Activated CD8-positive, alpha-beta memory T cell treated with anti-CD3 and anti-CD28 coated beads, Interleukin-2, amount 50 U/mL, for 1 hour (primary cell): ENCODE results near the gene MAPK14.
"Not testable (repeated sequence)": the region's sequence is repeated elsewhere in the genome, so short reads cannot be mapped to it uniquely, and the experiment has no call there.

Experiments
- DNase-seq: peaks from one replicate; pipeline ENCODE4 v3.0.0-alpha.2; 2020; ENCODE audit errors: extremely low read depth

MAPK14 gene

DNA sequence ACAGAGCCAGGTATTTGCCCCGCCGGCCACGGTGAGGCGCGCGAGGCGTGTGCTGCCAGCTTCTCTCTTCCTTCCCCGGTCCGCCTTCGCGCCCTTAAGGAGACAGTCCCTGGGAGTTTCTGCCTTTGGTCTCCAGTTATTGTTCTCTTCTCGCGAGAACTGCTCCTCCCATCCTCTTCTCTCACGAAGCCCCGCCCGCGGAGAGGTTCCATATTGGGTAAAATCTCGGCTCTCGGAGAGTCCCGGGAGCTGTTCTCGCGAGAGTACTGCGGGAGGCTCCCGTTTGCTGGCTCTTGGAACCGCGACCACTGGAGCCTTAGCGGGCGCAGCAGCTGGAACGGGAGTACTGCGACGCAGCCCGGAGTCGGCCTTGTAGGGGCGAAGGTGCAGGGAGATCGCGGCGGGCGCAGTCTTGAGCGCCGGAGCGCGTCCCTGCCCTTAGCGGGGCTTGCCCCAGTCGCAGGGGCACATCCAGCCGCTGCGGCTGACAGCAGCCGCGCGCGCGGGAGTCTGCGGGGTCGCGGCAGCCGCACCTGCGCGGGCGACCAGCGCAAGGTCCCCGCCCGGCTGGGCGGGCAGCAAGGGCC is at the start of gene MAPK14:
Gene MAPK14 (plus strand): TSS at position 308 of the 587 bp plus-strand sequence. CDS start 350 bp downstream, outside the sequence.
- DNase-seq: peak; percentile 99

DNA sequence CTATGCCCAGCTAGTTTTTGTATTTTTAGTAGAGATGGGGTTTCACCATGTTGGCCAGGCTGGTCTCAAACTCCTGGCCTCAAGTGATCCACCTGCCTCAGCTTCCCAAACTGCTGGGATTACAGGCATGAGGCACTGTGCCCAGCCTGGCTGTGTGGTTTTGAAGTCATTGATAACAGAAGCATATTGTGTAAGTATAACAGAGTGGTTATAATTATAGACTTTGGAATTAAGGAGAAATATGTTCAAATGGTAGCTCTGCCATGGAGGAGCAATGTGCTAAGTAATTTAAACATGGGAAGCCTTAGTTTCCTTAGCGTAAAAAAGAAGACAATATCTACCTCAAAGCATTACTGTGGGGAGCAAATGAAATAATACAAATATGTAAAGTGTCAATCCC is 47.5 kb upstream of the MAPK14 start:
- not testable (repeated sequence) for DNase-seq

DNA sequence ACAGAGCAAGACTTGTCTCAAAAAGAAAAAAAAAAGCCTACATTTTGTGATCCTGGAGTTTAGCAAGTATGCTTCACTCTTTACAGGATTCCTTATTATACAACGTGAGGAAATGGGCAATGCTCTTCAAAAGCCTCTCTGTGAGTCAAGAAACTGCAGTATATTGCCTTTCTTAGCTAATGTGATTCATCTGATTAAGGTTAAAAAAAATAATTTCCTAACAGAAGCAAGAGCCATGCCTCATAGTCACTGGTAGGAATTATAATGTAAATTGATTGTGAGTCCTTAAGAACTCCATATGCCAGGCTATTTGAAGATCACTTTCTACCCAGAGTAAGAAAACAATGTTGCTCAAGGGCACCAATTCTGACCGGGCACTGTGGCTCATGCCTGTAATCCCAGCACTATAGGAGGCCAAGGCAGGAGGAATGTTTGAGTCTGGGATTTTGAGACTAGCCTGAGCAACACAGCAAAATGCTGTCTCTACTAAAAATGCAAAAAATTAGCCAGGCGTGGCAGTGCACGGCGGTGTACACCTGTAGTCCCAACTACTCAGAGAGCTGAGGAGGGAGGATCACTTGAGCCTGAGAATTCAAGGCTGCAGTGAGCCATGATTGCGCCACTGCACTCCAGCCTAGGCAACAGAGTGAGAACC is 46.5 kb upstream of the MAPK14 start:
- no peak for DNase-seq

DNA sequence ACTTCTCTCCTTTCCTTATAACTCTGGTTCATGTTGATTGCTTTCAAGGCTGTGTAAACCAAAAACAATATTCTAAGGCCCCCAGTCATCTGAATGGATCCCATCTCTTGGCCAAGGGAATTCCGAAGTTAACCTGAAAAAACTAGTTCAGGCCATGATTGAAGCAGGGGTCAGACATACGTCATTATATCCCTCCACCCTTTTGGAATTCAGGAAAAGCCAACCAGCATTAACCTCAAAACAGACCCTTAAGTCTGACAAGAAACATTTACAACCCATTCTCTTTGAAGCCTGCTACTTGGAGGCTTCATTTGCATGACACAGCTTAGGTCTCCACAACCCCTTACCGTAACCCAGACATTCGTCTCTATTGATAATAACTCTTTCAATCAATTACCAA is 42.9 kb upstream of the MAPK14 start:
- no peak for DNase-seq

DNA sequence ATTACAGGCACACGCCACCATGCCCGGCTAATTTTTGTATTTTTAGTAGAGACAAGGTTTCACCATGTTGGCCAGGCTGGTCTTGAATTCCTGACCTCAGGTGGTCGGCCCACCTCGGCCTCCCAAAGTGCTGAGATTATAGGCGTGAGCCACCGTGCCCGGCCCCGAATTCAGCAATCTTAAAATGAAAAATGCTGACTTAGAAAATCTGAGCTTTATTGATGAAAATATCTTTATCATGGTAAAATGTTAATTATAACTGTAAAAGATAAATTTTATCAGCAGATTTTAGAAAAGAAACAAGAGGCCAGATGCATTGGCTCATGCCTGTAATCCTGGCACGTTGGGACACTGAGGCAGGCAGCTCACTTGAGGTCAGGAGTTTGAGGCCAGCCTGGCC is 39.6 kb upstream of the MAPK14 start:
- not testable (repeated sequence) for DNase-seq

DNA sequence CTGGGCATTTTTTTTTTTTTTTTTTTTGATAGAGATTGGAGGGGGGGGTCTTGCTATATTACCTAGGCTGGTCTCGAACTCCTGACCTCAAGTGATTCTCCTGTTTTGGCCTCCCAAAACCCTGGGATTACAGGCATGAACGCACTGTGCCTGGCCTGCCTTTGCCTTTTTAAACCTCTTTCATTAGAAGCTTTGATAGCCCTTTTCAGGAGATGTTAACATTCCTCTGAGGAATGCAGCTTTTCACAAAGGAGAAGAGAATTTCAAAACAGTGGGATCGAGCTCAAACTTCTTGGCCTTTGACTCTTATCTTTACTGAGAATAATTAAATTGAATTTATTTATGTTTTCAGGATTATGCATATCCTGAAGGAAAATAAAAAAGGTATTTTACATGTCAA is 34.5 kb upstream of the MAPK14 start:
- DNase-seq: no peak

DNA sequence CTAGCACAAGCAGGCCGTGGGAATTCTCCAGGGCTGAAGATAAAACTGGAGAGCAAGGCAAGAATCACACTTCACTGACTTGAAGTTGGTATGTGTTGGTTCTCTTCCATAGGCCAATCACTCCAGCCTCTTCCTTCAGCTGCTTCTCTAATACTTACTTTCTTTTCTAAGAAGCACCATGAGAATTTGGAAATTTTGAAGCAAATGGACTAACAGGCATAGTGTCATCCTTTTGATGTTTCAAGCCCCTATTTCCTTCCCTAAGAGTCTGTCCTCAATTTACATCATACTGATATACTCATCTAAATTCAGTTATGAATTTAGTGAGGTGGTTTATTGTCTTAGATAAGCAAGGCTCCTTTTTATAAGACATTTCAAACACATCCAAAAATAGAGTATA is 27.2 kb upstream of the MAPK14 start:
- DNase-seq: no peak

DNA sequence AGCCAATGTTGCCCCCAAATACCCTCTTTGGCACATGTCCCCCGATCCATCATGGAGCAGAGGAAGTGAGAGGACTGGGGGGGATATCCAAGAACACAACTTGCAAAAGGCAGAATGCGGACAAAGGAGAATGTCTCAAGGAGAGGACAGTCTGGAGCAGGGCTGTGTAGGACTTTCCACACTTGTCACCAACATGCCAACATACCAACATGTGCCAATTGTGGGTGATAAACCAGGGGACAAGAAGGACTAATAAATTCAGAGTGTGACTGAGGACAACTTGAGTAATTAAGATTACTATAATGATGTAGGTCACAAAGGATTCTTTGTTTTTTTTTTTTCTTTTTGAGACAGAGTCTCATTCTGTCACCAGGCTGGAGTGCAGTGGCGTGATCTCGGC is 11.9 kb upstream of the MAPK14 start:
- no peak for DNase-seq

DNA sequence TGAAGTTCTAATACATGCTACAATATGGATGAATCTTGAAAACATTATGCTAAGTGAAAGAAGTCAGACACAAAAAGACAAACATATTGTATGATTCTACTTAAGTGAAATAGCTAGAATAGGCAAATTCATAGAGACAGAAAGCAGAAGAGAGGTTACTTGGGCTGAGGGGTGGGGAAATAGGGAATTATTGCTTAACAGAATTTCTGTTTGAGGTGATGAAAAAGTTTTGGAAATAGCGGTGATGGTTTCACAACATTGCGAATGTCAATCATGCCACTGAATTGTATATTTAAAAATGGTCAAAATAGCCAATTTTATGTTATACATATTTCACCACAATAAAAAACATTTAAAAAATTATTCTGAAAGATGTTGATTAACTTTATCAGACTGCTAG is 9.3 kb upstream of the MAPK14 start:
- no peak for DNase-seq

DNA sequence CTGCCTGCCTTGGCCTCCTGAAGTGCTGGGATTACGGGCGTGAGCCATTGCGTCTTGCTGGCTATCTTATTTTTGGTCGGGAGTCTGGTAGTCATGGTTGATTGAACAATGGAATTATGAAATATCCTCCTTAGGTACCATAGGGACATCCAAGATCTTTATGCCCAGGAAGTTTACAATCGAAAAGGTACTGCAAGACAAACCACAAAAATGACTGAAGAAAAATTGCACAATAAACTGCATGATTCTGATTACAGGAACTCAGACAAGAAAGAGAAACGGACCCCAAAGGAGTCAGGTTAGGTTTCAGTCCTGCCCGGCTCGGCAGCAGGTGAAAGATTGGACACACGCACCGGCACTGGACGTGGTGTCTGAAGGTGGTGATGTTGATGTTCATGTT is 8.4 kb upstream of the MAPK14 start:
- no peak for DNase-seq

DNA sequence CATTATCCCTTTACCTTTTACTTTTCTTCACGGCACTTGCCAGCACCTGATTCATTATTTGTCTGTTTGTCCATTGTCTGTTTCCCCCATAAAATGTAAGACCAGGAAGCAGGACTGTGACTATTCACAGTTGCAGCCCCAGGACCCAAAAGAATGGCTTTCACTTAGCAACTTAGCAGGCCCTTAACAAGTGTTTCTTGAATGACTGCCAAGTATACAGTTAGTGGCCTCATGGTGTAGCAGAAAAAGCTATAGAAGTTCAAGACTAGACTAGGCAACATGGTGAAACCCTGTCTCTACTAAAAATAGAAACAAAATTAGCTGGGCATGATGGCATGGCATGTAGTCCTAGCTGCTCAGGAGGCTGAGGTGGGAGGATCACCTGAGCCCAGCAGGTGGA is 7.5 kb upstream of the MAPK14 start:
- no peak for DNase-seq

DNA sequence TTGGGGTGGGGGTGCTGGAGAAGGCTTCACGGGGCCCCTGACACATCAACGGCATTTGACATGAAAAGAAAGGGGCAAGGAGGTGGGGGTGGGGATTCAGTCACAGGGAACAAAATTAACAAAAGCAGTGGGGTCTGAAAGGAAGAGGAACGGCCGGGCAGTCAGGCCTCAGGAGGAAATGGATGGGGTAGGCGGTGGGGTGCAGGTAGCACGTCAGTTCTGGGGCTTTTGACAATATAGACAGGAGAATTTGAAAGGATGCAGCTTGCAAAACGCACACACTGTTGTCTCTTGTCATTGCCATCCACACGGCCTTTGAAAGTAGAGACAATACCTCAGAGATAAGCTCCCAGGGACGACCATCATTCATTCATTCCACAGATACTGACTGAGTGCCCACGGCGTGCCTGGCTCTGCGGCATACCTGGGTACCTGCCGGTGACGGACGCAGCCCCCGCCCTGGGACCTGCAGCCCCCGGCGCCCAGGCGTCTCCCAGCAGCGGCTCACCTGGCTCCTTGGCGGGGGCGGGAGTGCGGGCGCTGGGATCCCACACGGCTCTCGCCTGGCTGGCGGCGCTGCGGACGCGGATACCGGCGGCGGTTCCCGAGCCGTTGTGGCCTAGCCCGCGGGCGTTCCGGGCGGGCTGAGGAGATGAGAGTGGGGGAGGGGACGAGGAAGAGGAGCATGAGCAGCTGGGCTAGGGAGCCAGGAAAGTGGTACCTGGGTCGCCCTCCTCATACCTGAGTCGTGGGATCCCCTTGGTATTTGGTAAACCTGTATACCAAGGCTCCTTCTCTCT is 3.4 kb upstream of the MAPK14 start, which contains the start of gene SLC26A8:
Gene SLC26A8 (minus strand): TSS at position 646 of the 800 bp plus-strand sequence. CDS start 4,934 bp downstream, outside the sequence.
- DNase-seq: no peak

DNA sequence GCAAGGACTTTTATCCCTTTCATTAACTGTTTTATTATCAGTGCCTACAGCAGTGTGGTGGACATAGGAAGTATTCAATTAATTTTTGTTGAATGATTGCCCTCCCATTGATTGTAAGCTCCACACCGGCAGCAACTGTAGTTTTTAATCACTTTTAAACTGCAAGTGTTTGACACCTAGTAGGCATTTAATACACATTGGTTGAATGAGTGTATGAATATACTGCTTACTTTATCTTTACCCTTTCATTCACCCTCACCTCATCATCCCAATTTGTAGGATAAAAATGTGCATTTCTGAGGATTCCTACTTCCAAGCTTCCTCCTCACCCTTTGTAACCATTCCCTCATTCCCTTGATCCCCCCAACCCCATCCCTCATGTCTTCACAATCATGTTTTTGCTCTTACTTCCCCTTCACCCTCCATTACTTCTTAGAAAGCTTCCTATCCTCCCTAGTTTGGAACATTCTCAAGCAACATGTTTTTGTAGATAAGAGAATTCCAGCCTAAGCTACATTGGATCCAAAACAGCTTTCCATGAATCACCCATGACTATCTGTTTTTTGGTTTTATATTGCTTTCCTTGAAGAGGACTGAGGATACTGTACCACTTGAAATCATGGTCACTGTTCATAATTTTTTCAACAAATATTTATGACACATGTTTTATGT is 2.2 kb upstream of the MAPK14 start:
- no peak for DNase-seq

DNA sequence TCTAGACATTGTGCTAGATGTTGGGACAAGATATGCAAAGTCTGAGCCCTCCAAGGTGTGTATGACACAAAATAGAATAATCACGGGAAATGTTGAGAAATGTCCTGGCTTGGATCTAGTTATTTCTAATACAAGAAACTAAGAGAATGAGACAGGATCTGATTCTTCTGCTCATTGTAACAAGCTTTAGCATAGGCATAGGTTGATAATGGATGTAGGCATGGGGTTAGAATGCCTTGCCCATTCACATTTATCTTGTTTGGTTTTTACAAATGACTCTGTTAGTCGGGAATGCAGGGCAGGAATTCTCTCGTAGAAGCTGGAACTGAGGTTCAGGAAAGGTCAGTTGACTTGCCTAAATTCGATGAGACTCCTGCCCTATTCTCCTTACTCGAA is 1.7 kb upstream of the MAPK14 start:
- no peak for DNase-seq

DNA sequence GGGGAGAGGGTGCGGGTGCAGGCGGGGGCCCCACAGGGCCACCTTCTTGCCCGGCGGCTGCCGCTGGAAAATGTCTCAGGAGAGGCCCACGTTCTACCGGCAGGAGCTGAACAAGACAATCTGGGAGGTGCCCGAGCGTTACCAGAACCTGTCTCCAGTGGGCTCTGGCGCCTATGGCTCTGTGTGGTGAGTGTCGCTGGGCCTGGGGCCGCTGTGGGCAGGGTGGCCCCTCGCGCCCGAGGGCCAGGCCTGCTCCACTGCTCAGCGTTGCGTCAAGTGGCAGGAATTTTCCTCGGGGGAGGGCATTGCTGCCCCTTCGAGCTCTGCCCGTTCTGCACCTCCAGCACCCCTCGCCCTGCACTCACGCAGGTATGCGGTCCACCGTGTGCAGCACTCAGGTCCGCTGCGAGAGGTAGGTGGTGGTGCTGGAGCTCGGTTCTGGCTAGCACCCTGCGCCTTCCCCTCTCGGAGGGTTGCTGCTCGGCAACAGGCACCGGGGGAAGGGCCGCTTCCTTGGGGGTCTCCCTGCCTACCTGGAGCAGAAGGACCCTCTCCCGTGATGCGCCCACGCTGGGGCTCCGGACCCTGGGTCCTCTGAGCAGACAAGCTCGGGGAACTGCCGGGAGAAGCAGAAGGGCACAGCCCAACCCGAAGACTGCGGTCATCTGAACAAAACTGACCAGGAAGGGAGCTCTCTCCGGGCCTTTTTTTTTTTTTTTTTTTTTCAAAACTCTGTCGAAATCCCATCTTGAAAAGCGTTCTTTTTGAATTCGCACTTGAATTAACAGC is 674 bp downstream of the MAPK14 start:
- no peak for DNase-seq

DNA sequence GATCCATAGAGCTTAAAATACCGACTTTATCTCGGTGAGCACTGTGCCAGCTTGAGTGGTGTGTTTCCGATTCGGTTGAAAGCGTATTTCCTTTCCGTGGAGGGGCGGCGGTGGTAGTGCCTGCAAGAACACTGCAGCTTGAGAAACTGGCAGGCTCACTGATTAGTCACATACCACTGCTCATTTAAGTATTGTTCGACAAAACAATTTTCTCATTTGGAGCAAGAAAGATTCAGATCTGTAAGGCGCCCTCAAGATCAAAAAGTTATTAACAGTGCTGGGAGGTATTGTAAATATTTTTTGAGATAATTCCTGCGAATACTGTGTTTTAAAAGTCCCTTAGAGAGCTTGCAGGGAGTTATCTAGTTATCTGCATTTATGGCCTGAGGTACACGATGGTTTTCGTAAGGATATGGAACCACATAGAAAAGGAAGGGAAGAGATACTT is 1.3 kb downstream of the MAPK14 start:
- DNase-seq: peak; percentile 67

DNA sequence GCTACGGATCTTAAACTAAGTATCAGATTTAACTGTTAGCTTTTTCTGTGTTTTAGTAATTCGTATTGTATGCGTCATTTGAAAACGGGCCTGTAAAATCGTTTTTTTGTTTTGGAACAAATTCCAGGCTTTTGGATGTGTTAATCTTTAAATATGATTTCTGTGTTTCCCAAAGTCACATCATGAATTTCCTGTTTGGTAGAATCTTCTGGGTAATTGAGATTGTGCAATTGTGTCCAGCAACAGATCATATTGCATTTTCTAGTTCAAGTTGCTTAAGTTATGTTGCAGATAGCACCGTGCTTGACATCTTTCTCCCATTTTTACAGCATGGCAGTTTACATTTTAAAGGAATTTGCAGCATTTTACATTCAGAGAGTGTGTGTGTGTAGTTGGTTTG is 1.9 kb downstream of the MAPK14 start:
- DNase-seq: no peak

DNA sequence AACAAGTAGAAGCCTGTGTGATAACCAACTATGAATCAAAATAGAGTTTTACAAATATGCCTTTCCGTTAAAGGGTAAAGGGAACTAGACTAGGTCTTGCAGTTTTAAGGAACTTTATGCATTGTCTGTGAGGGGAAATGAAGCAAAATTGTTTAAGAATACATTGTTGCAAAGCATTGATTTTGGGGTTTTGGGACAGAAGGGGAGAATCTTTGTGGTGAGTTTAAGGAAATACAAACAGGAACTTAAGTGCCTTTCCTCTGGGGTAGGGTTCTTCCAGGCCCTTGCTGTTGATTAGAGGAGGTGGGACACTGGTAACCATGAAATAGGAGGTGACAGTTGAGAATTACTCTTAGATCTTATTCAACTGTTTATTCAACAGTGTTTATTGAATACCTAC is 4.7 kb downstream of the MAPK14 start:
- no peak for DNase-seq

DNA sequence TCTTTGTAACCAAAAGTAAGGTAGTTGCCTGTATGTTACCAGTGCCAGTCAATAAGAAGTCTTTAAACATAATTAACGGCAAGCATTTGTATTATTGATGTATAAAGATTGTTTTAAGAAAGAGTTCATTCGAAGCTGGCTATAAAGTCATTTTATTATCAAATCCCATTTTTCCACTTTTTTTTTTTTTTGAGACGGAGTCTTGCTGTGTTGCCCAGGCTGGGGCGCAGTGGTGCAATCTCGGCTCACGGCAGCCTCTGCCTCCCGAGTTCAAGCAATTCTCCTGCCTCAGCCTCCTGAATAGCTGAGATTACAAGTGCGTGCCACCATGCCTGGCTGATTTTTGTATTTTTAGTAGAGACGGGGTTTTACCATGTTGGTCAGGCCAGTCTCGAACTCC is 5.5 kb downstream of the MAPK14 start:
- DNase-seq: not testable (repeated sequence)

DNA sequence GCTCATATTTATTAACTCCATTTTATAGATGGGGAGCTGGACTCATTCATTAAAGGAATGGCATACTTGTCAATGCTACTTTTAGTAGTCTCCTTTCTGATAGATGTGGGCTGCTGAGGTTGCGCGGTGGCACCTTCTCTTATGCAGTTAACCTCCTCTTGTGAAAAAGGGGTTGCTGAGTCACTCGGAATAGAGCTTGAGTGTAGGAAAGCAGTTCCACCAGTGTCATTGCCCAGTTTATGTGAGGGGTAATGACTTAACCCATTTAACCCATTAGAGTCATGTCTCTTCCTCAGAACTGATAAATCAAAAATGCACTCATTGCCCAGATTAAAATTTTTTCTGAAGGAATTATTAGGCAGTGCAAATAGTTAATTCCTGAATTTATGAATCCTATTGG is 6.3 kb downstream of the MAPK14 start:
- no peak for DNase-seq

DNA sequence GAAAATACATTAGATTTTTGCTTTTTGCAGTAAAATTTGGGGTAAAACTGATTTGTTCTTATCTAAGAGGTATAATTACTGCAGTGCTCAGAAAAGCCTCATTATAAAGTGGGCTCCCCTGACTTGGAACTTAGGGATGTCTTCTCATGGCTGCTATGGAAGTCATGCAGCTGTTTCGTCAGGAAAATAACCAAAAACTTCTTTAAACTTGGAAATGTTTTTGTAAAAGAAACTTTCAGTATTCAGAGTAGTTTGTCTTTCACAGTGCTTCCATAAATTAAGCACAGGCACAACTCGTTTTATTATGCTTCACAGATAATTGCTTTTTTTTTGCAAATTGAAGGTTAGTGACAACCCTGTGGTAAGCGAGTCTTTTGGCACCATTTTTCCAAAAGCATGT is 6.8 kb downstream of the MAPK14 start:
- no peak for DNase-seq

DNA sequence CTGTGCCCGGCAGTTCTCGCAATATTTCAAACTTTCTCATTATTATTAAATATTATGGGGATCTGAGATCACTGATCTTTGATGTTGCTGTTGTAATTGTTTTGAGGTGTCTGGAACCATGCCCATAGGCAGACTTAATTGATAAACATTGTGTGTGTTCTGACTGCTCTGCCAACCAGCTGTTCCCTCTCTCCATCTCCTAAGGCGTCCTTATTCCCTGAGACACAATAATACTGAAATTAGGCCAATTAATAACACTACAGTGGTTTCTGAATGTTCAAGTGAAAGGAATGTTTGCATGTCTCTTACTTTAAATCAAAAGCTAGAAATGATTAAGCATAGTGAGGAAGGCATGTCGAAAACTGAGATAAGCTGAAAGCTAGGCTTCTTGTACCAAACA is 7.6 kb downstream of the MAPK14 start:
- DNase-seq: no peak
